ENCODE results near the gene SELENOF. TPM values are rescaled to one million over a fixed set of nuclear protein-coding genes. Genes with fewer than 3 reads are reported as not detected.

The SELENOF gene
- total RNA-seq, 1 donor from 2014 or later = 105 TPM

DNA sequence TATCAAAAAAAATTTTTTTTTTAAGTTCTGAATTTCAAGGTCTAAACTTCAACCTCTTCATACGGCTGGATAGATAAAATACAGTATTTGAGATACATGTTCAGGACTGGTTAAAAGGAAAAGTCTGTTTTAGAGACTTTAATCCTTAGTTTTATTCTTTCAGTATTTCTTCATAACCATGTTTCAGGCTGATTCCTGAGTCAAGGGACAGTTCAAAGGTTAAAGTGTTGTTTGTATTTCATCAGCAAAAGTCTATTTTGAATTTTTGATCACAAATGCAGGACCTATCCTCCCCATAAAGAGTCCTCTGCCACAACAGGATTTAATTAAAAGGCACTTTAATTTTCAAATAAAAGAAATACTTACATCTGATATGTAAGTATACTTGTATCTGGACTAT is 53.5 kb downstream of the SELENOF start:
- ATAC-seq (peak; percentile 82), DNase-seq (ENCODE audit: low spot score) (no peak)

DNA sequence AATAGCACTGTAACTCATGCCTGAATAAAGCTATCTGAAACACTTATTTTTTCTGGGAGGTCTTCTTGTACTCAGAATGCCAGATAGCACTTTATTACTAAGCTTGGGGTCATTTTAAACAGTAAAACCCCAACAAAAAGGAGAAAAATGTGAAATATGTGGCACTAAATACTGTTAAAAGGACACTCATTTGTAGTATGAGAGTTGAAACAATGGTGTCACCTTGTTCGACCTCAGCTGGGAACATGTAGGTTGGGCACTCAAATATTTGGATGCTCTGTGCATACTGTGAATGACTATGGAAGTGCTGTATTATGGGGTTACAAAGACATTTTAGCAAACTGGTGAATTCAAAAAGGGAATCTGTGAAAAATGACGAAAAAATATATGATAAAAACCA is 53.9 kb downstream of the SELENOF start:
- DNase-seq (ENCODE audit: low spot score) (no peak), ATAC-seq (peak; percentile 53)

- no peak for ATAC-seq
- no peak for DNase-seq (ENCODE audit: low spot score)
Observed at GRCh38 chr1:86858524-86859261, 55.2 kb downstream of the SELENOF start.

DNA sequence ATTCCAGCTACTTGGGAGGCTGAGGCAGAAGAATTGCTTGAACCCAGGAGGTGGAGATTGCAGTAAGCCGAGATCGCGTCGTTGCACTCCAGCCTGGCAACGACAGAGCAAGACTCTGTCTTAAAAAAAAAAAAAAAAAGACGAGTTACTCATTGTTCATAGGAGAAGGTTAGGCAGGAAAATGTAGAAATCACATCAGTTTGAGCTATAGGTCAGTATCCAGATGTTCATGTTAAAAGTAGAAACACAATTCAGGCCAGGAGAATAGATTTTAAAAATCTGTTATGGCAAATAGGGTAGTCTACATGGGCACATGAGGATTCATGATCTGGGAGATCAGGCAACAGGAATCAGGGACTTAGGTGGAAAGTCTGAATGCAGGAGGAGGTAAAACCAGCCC is 57.7 kb downstream of the SELENOF start:
- DNase-seq (ENCODE audit: low spot score) (no peak), ATAC-seq (no peak)

- no peak for DNase-seq (ENCODE audit: low spot score)
- no peak for ATAC-seq
Observed at GRCh38 chr1:86854352-86854751, 59.6 kb downstream of the SELENOF start.

GRCh38 chr1:86852782-86853408 is 61.0 kb downstream of the SELENOF start:
- DNase-seq (ENCODE audit: low spot score) (no peak), ATAC-seq (peak; percentile 87)

- DNase-seq (ENCODE audit: low spot score) = no peak
- no peak for ATAC-seq
Observed at GRCh38 chr1:86852289-86852688, 61.6 kb downstream of the SELENOF start.

DNA sequence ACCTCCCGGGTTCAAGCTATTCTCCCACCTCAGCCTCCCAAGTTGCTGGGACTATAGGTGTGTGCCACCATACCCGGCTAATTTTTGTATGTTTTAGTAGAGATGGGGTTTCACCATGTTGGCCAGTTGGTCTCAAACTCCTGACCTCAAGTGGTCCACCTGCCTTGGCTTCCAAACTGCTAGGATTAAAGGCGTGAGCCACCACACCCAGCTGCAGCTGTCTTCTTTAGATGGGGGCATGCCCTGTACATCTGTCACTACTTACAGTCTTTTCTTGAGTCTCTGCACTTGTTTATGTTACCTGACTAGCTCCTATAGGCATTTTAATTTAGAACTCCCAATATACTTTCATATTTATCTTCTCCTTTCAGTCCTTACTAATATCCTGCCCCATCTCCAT is 64.2 kb downstream of the SELENOF start:
- DNase-seq (ENCODE audit: low spot score) = no peak
- no peak for ATAC-seq

GRCh38 chr1:86848654-86849053 is 65.3 kb downstream of the SELENOF start:
- no peak for ATAC-seq
- no peak for DNase-seq (ENCODE audit: low spot score)

DNA sequence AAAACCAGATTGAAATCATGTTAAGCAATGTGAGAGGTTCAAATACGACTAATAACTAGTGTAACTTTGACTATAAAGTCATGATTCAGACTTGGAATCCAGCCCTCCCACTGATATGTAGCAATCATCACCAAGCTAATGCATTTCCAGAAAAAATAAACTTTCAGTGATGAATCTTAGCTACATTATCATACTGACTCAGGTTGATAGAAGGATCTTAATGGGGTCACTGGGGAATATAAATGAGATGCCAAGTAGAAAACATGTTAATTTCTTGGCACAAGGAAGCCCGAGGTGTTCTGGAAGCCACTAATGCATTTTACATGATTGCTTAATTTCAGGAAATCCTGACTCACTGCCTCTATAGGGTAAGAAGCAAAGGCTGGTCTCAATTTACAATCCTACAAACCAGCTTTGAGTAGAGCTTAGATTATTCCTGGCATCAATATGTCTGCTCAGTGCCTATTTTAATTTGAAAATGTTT is 67.7 kb downstream of the SELENOF start:
- ATAC-seq (peak; percentile 53), DNase-seq (ENCODE audit: low spot score) (no peak)

DNA sequence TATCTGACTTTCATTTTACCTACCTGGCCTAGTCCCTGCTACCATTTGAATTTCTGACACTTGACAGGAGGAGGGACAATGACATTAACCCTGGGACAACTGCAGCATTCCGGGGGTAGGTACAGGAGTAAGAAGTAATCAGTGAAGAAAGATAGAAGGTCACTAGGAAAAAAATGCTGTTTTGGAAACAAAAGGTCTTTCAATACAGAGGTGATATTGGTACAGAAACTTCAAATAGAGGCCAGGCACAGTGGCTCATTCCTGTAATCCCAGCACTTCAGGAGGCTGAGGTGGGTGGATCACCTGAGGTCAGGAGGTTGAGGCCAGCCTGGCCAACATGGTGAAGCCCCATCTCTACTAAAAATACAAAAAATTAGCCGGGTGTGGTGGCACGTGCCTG is 68.4 kb downstream of the SELENOF start:
- ATAC-seq (no peak), DNase-seq (ENCODE audit: low spot score) (no peak)

DNA sequence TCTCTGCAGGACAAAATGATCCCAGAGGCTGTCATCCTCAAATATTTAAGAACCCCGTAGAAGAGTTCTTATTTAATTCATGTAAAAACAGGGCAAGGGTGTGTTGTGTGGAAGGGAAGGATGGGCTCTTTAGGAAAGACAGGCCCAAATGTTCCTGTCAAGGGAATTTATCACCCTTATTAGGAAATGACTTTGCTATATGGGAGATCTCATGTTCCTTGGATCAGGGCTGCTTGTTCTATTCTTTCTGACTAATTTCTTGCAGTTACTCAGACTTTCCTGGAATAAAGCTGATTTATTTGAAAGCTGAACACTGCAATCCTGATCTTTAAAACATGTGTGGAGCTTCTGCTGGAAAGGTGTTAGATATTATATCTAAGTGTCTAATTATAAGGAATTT is 72.8 kb downstream of the SELENOF start:
- no peak for ATAC-seq
- no peak for DNase-seq (ENCODE audit: low spot score)

- DNase-seq (ENCODE audit: low spot score) (peak; percentile 80), ATAC-seq (peak; percentile 100)
Observed at GRCh38 chr1:86833461-86834215, 80.3 kb downstream of the SELENOF start.

- ATAC-seq = no peak
- DNase-seq (ENCODE audit: low spot score) = no peak
Observed at GRCh38 chr1:86832433-86832832, 81.5 kb downstream of the SELENOF start.

DNA sequence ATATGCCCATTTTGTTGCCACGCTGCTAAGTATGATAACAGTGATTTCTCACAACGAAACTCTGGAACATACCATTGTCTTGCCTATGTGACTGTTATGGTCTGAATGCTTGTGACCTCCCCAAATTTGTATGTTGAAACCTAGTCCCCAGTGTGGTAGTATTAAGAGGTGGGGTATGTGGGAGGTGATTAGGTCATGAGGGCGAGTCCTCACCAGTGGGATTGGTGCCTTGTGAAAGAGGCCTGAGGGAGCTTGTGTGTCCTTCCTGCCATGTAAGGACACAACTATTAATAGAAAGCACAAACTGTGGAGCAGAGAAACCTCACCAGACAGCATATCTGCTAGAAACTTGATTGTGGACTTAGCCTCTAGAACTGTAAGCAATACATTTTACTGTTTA is 84.6 kb downstream of the SELENOF start:
- no peak for DNase-seq (ENCODE audit: low spot score)
- no peak for ATAC-seq

GRCh38 chr1:86828024-86828423 is 85.9 kb downstream of the SELENOF start:
- ATAC-seq (peak; percentile 65), DNase-seq (ENCODE audit: low spot score) (no peak)

DNA sequence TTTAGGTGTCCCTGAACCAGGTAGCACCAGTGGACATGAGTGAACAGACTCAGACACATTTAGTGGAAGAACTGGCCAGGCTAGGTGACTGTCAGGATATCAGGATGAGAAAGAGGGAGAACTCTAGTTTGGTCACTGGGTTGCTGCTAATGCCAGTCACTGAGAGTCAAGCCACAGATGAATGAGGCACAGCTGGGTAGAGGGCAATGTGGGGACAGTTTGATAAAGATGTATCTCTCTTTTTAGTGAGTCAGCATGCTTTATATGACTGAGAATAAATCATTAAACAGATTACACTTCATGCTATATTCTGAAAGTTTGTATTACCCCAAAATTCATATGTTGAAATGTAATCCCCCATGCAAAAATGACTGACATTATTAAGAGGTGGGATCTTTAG is 87.1 kb downstream of the SELENOF start:
- ATAC-seq (no peak), DNase-seq (ENCODE audit: low spot score) (no peak)

- ATAC-seq (no peak), DNase-seq (ENCODE audit: low spot score) (no peak)
Observed at GRCh38 chr1:86825319-86825718, 88.6 kb downstream of the SELENOF start.

GRCh38 chr1:86823821-86824500 is 90.0 kb downstream of the SELENOF start:
- ATAC-seq (peak; percentile 95), DNase-seq (ENCODE audit: low spot score) (no peak)

DNA sequence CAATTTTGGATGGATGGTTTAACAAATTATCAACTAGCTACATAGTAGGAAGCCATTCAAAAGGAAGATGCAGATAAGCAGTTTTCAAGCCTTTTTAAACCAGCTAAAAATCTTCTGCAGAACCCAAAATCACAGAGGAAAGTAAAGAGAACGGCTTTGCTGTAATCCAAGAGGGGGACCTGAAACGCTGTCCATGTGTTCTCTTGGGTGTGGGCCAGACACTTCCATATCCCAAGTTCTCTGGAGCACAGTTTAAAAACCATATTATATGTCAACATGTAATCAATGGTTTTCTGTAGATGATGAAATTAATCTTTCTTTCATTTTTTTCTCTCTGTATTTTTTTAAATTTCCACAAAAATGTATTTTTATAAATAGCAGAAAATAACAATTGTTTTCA is 90.5 kb downstream of the SELENOF start:
- ATAC-seq (no peak), DNase-seq (ENCODE audit: low spot score) (no peak)

GRCh38 chr1:86822459-86822858 is 91.5 kb downstream of the SELENOF start:
- no peak for ATAC-seq

More at GRCh38 chr1:86822459-86822858, 91.5 kb downstream of the SELENOF start:
- DNase-seq (ENCODE audit: low spot score) = no peak
